ENCODE results near the gene UCHL5. TPM values are rescaled to one million over a fixed set of nuclear protein-coding genes. Genes with fewer than 3 reads are reported as not detected.
"Not testable (repeated sequence)": the region's sequence is repeated elsewhere in the genome, so short reads cannot be mapped to it uniquely, and the experiment has no call there.

Gene UCHL5
- polyA plus RNA-seq, 4 donors: 39.1 to 49.2 (median 43.2) TPM

- DNase-seq (ENCODE audit: low read depth in 4 of 4, low spot score in 2 of 4): no peak
These were observed 44.8 kb downstream of the UCHL5 start for GRCh38 chr1:193014400-193014799.

- no peak for DNase-seq (ENCODE audit: low read depth in 4 of 4, low spot score in 2 of 4)
These were observed 45.5 kb downstream of the UCHL5 start for GRCh38 chr1:193013707-193014106.

GRCh38 chr1:193013005-193013404 lies 46.2 kb downstream of the UCHL5 start:
- DNase-seq (ENCODE audit: low read depth in 4 of 4, low spot score in 2 of 4): no peak

GRCh38 chr1:193011406-193011805 lies 47.8 kb downstream of the UCHL5 start:
- DNase-seq (ENCODE audit: low read depth in 4 of 4, low spot score in 2 of 4): no peak

- DNase-seq (ENCODE audit: low read depth in 4 of 4, low spot score in 2 of 4): no peak
These were observed 49.7 kb downstream of the UCHL5 start for GRCh38 chr1:193009501-193009900.

GRCh38 chr1:193005785-193006184 lies 53.4 kb downstream of the UCHL5 start:
- DNase-seq (ENCODE audit: low read depth in 4 of 4, low spot score in 2 of 4): no peak

GRCh38 chr1:192998536-192998935 lies 60.6 kb downstream of the UCHL5 start:
- DNase-seq (ENCODE audit: low read depth in 4 of 4, low spot score in 2 of 4): no peak

- DNase-seq (ENCODE audit: low read depth in 4 of 4, low spot score in 2 of 4): no peak
These were observed 65.0 kb downstream of the UCHL5 start for GRCh38 chr1:192994141-192994540.

- DNase-seq (ENCODE audit: low read depth in 4 of 4, low spot score in 2 of 4): no peak
These were observed 65.6 kb downstream of the UCHL5 start for GRCh38 chr1:192993426-192994085.

GRCh38 chr1:192986748-192987334 lies 72.3 kb downstream of the UCHL5 start:
- not testable (repeated sequence) for DNase-seq (ENCODE audit: low read depth in 4 of 4, low spot score in 2 of 4)

- DNase-seq (ENCODE audit: low read depth in 4 of 4, low spot score in 2 of 4): no peak
These were observed 72.9 kb downstream of the UCHL5 start for GRCh38 chr1:192986110-192986747.

GRCh38 chr1:192984080-192984479 lies 75.1 kb downstream of the UCHL5 start:
- no peak for DNase-seq (ENCODE audit: low read depth in 4 of 4, low spot score in 2 of 4)

- DNase-seq (ENCODE audit: low read depth in 4 of 4, low spot score in 2 of 4): no peak
These were observed 75.7 kb downstream of the UCHL5 start for GRCh38 chr1:192983349-192983980.

- DNase-seq (ENCODE audit: low read depth in 4 of 4, low spot score in 2 of 4): no peak
These were observed 78.3 kb downstream of the UCHL5 start for GRCh38 chr1:192980856-192981255.

GRCh38 chr1:192980334-192980733 lies 78.8 kb downstream of the UCHL5 start:
- not testable (repeated sequence) for DNase-seq (ENCODE audit: low read depth in 4 of 4, low spot score in 2 of 4)

GRCh38 chr1:192979542-192979941 lies 79.6 kb downstream of the UCHL5 start:
- no peak for DNase-seq (ENCODE audit: low read depth in 4 of 4, low spot score in 2 of 4)

- DNase-seq (ENCODE audit: low read depth in 4 of 4, low spot score in 2 of 4): no peak
These were observed 80.9 kb downstream of the UCHL5 start for GRCh38 chr1:192978195-192978710.

- DNase-seq (ENCODE audit: low read depth in 4 of 4, low spot score in 2 of 4): no peak
These were observed 82.0 kb downstream of the UCHL5 start for GRCh38 chr1:192977089-192977706.

GRCh38 chr1:192976576-192976975 lies 82.6 kb downstream of the UCHL5 start:
- DNase-seq (ENCODE audit: low read depth in 4 of 4, low spot score in 2 of 4): no peak

GRCh38 chr1:192974701-192975100 lies 84.5 kb downstream of the UCHL5 start:
- no peak for DNase-seq (ENCODE audit: low read depth in 4 of 4, low spot score in 2 of 4)

- DNase-seq (ENCODE audit: low read depth in 4 of 4, low spot score in 2 of 4): no peak
These were observed 85.2 kb downstream of the UCHL5 start for GRCh38 chr1:192973988-192974387.
